ENCODE results near the gene TRIM7.
A peak's percentile ranks its signal among the peaks of the same experiment; 100 is the strongest.

- TF ChIP-seq CTCF (IDR thresholded peaks at IDR 0.05) (peak in 2 of 3 donors; percentile 5 to 47), EP300 (IDR thresholded peaks at IDR 0.05) (no peak), POLR2A (IDR thresholded peaks at IDR 0.05) (no peak)
These were observed 17.3 kb downstream of the TRIM7 start for GRCh38 chr5:181187500-181188213.
